WTC11 (cell line): ENCODE measurements around the gene FGF3. TPM values are rescaled to one million over a fixed set of nuclear protein-coding genes. Genes with fewer than 3 reads are reported as not detected.
A peak's percentile ranks its signal among the peaks of the same experiment; 100 is the strongest.

Experiments used
- ATAC-seq: fragments of 200-7000 bp; cut with Tn5 transposase; 2 replicates; pipeline ENCODE4 v1.10.0; 2021; ENCODE audit warnings: mild to moderate bottlenecking, moderate library complexity
- CTCF ChIA-PET: fragments of 300-600 bp; sonication (Branson Sonifier 250); formaldehyde crosslinking; loops from one replicate; lab custom pipeline; 2021; ENCODE audit warnings: antibody characterized with exemption; lab: Charles Lee
- POLR2A ChIA-PET: fragments of 350-600 bp; sonication (Branson Sonifier 250); formaldehyde crosslinking; loops from one replicate; lab custom pipeline; 2021; ENCODE audit warnings: antibody characterized with exemption; lab: Charles Lee
- DNase-seq: peaks from one replicate; pipeline ENCODE4 v3.0.0; 2021; ENCODE audit warnings: low spot score
- H3K27ac Mint-ChIP-seq: 2 replicates; pipeline ENCODE4 v1.8.0; 2021; ENCODE audit warnings: mixed read lengths
- H3K27me3 Mint-ChIP-seq: 2 replicates; pipeline ENCODE4 v1.8.0; 2021; ENCODE audit warnings: low read depth, mild to moderate bottlenecking, moderate library complexity, mixed read lengths
- H3K36me3 Mint-ChIP-seq: 2 replicates; pipeline ENCODE4 v1.8.0; 2021; ENCODE audit warnings: mixed read lengths
- H3K4me1 Mint-ChIP-seq: 2 replicates; pipeline ENCODE4 v1.8.0; 2022; ENCODE audit warnings: mixed read lengths
- H3K4me3 Mint-ChIP-seq: 2 replicates; pipeline ENCODE4 v1.8.0; 2021; ENCODE audit warnings: mild to moderate bottlenecking, moderate library complexity, mixed read lengths
- H3K9me3 Mint-ChIP-seq: 2 replicates; pipeline ENCODE4 v1.8.0; 2021; ENCODE audit warnings: mixed read lengths
- ATF1 ChIP-seq: sonication (generic); formaldehyde crosslinking; IDR thresholded peaks from 2 replicates; pipeline ENCODE4 v1.8.1; 2023; ENCODE audit warnings: mild to moderate bottlenecking, moderate library complexity, missing genetic modification reagents
- CBFB ChIP-seq: sonication (generic); formaldehyde crosslinking; IDR thresholded peaks from 2 replicates; pipeline ENCODE4 v1.8.1; 2022; ENCODE audit warnings: mild to moderate bottlenecking, low read depth, missing genetic modification reagents
- FOXJ3 ChIP-seq: sonication (generic); formaldehyde crosslinking; IDR thresholded peaks from 2 replicates; pipeline ENCODE4 v1.9.0; 2021; ENCODE audit warnings: missing genetic modification reagents, mild to moderate bottlenecking, borderline replicate concordance
- GTF2I ChIP-seq: fragments of 250-450 bp; sonication (Bioruptor Pico); conservative IDR thresholded peaks from 2 replicates; pipeline ENCODE4 v1.4.0; 2021; ENCODE audit warnings: mild to moderate bottlenecking
- KAT7 ChIP-seq: sonication (generic); formaldehyde crosslinking; IDR thresholded peaks from 2 replicates; pipeline ENCODE4 v1.8.1; 2023; ENCODE audit warnings: missing genetic modification reagents, mild to moderate bottlenecking, borderline replicate concordance
- MYBL2 ChIP-seq: sonication (generic); formaldehyde crosslinking; IDR thresholded peaks from 2 replicates; pipeline ENCODE4 v1.8.1; 2023; ENCODE audit warnings: mild to moderate bottlenecking, moderate library complexity, missing genetic modification reagents
- NFE2L1 ChIP-seq: sonication (generic); formaldehyde crosslinking; IDR thresholded peaks from 2 replicates; pipeline ENCODE4 v1.8.1; 2023; ENCODE audit warnings: missing genetic modification reagents
- NFYB ChIP-seq: sonication (generic); formaldehyde crosslinking; conservative IDR thresholded peaks from 2 replicates; pipeline ENCODE4 v1.8.0; 2022; ENCODE audit warnings: low read depth, missing genetic modification reagents
- SMAD3 ChIP-seq: sonication (generic); formaldehyde crosslinking; IDR thresholded peaks from 2 replicates; pipeline ENCODE4 v1.8.0; 2022; ENCODE audit warnings: missing genetic modification reagents, mild to moderate bottlenecking, borderline replicate concordance
- SP1 ChIP-seq: sonication (generic); formaldehyde crosslinking; conservative IDR thresholded peaks from 2 replicates; pipeline ENCODE4 v1.8.1; 2022; ENCODE audit warnings: missing genetic modification reagents
- TCF7 ChIP-seq: sonication (generic); formaldehyde crosslinking; IDR thresholded peaks from 2 replicates; pipeline ENCODE4 v1.8.0; 2022; ENCODE audit warnings: mild to moderate bottlenecking, low read depth, missing genetic modification reagents, moderate library complexity
- TEAD1 ChIP-seq: sonication (generic); formaldehyde crosslinking; IDR thresholded peaks from 2 replicates; pipeline ENCODE4 v1.8.0; 2022; ENCODE audit warnings: mild to moderate bottlenecking, missing genetic modification reagents
- TEAD4 ChIP-seq: sonication (generic); formaldehyde crosslinking; IDR thresholded peaks from 2 replicates; pipeline ENCODE4 v1.8.0; 2022; ENCODE audit warnings: mild to moderate bottlenecking, missing genetic modification reagents
- TP53 ChIP-seq: sonication (generic); formaldehyde crosslinking; IDR thresholded peaks from 2 replicates; pipeline ENCODE4 v1.8.1; 2023; ENCODE audit warnings: mild to moderate bottlenecking, missing genetic modification reagents
- ZNF121 ChIP-seq: sonication (generic); formaldehyde crosslinking; IDR thresholded peaks from 2 replicates; pipeline ENCODE4 v1.8.0; 2023; ENCODE audit warnings: missing genetic modification reagents
- ZNF232 ChIP-seq: sonication (generic); formaldehyde crosslinking; IDR thresholded peaks from 2 replicates; pipeline ENCODE4 v1.8.0; 2022; ENCODE audit warnings: mild to moderate bottlenecking, missing genetic modification reagents
- ZNF396 ChIP-seq: fragments of 250-450 bp; sonication (Bioruptor Pico); IDR thresholded peaks from 2 replicates; pipeline ENCODE4 v1.8.0; 2021; ENCODE audit warnings: mild to moderate bottlenecking, moderate library complexity, borderline replicate concordance
- total RNA-seq: library from RNA; stranded (reverse); gene quantifications from 3 replicates; pipeline ENCODE4 v1.2.3, GENCODE V29; 2021
- TF ChIP-seq, protein P1 (sequence below): sonication (generic); formaldehyde crosslinking; IDR thresholded peaks from 2 replicates; pipeline ENCODE4 v1.8.0; 2022; ENCODE audit warnings: mild to moderate bottlenecking, missing genetic modification reagents
- TF ChIP-seq, protein P2 (sequence below): sonication (generic); formaldehyde crosslinking; IDR thresholded peaks from 2 replicates; pipeline ENCODE4 v1.8.1; 2023; ENCODE audit warnings: mild to moderate bottlenecking, missing genetic modification reagents, moderate library complexity
- TF ChIP-seq, protein P3 (sequence below): sonication (generic); formaldehyde crosslinking; IDR thresholded peaks from 2 replicates; pipeline ENCODE4 v1.8.1; 2023; ENCODE audit warnings: mild to moderate bottlenecking, missing genetic modification reagents, borderline replicate concordance
- TF ChIP-seq, protein P4 (sequence below): sonication (generic); formaldehyde crosslinking; IDR thresholded peaks from 2 replicates; pipeline ENCODE4 v1.8.1; 2022; ENCODE audit warnings: low read depth, missing genetic modification reagents, borderline replicate concordance

Gene FGF3
- total RNA-seq, 1 experiment from 2014 or later, result not detected

GRCh38 chr11:69799582-69799981 lies 19.6 kb downstream of the FGF3 start:
- POLR2A ChIA-PET, result interaction anchor here (0.5 kb wide), 1 partner anchor 12 kb away, joined by 6 read pairs; no protein-coding TSS in a partner anchor
- DNase-seq, result no peak
- TF ChIP-seq ZNF396 (CRISPR knock-in tag), result 0 out of 2 replicates have a peak, but pooled peaks have one; percentile 69
- TF ChIP-seq, protein P1, sequence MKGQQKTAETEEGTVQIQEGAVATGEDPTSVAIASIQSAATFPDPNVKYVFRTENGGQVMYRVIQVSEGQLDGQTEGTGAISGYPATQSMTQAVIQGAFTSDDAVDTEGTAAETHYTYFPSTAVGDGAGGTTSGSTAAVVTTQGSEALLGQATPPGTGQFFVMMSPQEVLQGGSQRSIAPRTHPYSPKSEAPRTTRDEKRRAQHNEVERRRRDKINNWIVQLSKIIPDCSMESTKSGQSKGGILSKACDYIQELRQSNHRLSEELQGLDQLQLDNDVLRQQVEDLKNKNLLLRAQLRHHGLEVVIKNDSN (CRISPR knock-in tag), result peak; percentile 95
- TF ChIP-seq CBFB (CRISPR knock-in tag), result no peak
- no peak for TF ChIP-seq TCF7 (CRISPR knock-in tag)
- no peak for TF ChIP-seq KAT7 (CRISPR knock-in tag)
- TF ChIP-seq ATF1 (CRISPR knock-in tag), result no peak
- peak; percentile 45 for TF ChIP-seq NFYB (CRISPR knock-in tag)
- no peak for TF ChIP-seq ZNF121 (CRISPR knock-in tag)
- 0 out of 2 replicates have a peak, but pooled peaks have one; percentile 40 for TF ChIP-seq SP1 (CRISPR knock-in tag)
- TF ChIP-seq, protein P2, sequence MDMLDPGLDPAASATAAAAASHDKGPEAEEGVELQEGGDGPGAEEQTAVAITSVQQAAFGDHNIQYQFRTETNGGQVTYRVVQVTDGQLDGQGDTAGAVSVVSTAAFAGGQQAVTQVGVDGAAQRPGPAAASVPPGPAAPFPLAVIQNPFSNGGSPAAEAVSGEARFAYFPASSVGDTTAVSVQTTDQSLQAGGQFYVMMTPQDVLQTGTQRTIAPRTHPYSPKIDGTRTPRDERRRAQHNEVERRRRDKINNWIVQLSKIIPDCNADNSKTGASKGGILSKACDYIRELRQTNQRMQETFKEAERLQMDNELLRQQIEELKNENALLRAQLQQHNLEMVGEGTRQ (CRISPR knock-in tag), result peak; percentile 96
- peak; percentile 92 for TF ChIP-seq GTF2I
- TF ChIP-seq, all 79 proteins: peak for 6
- Mint-ChIP-seq H3K9me3 (peaks cover 5% of the 10 kb centered on the region), H3K27ac (no peak overlapping the region), H3K27me3 (no peaks in the 10 kb centered on the region; the same call in 1 of the 2 replicates), H3K36me3 (no peaks in the 10 kb centered on the region), H3K4me1 (no peaks in the 10 kb centered on the region), H3K4me3 (no peak overlapping the region)
- ATAC-seq, result peak; percentile 77
- CTCF ChIA-PET, result interaction anchor here (0.7 to 2.0 kb wide), 6 partner anchors 43 to 95 kb away, joined by 3 to 12 read pairs (median 6); no protein-coding TSS in a partner anchor

DNA sequence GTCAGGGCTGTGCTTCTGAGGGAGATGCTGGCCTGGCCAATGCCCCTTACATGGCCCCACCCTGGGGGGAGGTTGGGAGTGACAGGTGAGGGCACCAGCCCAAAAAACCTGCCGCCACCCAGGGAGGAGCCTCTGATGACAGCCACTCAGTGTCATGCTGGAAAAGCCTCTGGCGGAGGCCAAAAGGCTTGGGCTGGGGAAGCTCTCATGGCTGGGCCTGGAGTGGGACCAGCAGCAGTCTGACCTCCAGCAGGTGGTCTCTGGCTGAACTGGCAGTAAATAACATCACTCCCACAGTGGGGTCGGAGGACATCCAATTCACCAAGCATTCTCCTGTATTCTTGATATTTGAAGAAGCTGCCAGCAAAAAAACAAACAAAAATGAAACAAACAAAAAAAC lies 20.1 kb downstream of the FGF3 start:
- H3K27me3 Mint-ChIP-seq, result no peaks in the 10 kb centered on the region; the same call in 1 of the 2 replicates
- no peaks in the 10 kb centered on the region for H3K4me1 Mint-ChIP-seq
- ATAC-seq (no peak), DNase-seq (no peak)
- H3K4me3 Mint-ChIP-seq, result no peak overlapping the region
- H3K36me3 Mint-ChIP-seq, result no peaks in the 10 kb centered on the region
- CTCF ChIA-PET, result interaction anchor here (0.7 to 2.0 kb wide), 10 partner anchors 43 to 114 kb away, joined by 3 to 12 read pairs (median 4); no protein-coding TSS in a partner anchor
- H3K27ac Mint-ChIP-seq, result no peak overlapping the region
- TF ChIP-seq MYBL2 (CRISPR knock-in tag), result no peak
- no peak for TF ChIP-seq ZNF232 (CRISPR knock-in tag)
- TF ChIP-seq FOXJ3 (CRISPR knock-in tag), result no peak
- TF ChIP-seq, protein P3, sequence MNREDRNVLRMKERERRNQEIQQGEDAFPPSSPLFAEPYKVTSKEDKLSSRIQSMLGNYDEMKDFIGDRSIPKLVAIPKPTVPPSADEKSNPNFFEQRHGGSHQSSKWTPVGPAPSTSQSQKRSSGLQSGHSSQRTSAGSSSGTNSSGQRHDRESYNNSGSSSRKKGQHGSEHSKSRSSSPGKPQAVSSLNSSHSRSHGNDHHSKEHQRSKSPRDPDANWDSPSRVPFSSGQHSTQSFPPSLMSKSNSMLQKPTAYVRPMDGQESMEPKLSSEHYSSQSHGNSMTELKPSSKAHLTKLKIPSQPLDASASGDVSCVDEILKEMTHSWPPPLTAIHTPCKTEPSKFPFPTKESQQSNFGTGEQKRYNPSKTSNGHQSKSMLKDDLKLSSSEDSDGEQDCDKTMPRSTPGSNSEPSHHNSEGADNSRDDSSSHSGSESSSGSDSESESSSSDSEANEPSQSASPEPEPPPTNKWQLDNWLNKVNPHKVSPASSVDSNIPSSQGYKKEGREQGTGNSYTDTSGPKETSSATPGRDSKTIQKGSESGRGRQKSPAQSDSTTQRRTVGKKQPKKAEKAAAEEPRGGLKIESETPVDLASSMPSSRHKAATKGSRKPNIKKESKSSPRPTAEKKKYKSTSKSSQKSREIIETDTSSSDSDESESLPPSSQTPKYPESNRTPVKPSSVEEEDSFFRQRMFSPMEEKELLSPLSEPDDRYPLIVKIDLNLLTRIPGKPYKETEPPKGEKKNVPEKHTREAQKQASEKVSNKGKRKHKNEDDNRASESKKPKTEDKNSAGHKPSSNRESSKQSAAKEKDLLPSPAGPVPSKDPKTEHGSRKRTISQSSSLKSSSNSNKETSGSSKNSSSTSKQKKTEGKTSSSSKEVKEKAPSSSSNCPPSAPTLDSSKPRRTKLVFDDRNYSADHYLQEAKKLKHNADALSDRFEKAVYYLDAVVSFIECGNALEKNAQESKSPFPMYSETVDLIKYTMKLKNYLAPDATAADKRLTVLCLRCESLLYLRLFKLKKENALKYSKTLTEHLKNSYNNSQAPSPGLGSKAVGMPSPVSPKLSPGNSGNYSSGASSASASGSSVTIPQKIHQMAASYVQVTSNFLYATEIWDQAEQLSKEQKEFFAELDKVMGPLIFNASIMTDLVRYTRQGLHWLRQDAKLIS, result no peak
- no peak for TF ChIP-seq TP53 (CRISPR knock-in tag)
- TF ChIP-seq, protein P4, sequence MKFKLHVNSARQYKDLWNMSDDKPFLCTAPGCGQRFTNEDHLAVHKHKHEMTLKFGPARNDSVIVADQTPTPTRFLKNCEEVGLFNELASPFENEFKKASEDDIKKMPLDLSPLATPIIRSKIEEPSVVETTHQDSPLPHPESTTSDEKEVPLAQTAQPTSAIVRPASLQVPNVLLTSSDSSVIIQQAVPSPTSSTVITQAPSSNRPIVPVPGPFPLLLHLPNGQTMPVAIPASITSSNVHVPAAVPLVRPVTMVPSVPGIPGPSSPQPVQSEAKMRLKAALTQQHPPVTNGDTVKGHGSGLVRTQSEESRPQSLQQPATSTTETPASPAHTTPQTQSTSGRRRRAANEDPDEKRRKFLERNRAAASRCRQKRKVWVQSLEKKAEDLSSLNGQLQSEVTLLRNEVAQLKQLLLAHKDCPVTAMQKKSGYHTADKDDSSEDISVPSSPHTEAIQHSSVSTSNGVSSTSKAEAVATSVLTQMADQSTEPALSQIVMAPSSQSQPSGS (CRISPR knock-in tag), result no peak
- TF ChIP-seq KAT7 (CRISPR knock-in tag), result no peak
- TF ChIP-seq NFE2L1 (CRISPR knock-in tag), result no peak
- TF ChIP-seq SMAD3, result no peak
- no peak for TF ChIP-seq TEAD1 (CRISPR knock-in tag)
- TF ChIP-seq TEAD4 (CRISPR knock-in tag), result no peak
- POLR2A ChIA-PET, result no interaction called here
- peaks cover 5% of the 10 kb centered on the region for H3K9me3 Mint-ChIP-seq
